ENCODE data around the gene CNBP. TPM values are rescaled to one million over a fixed set of nuclear protein-coding genes. Genes with fewer than 3 reads are reported as not detected.
"Not testable (repeated sequence)": the region's sequence is repeated elsewhere in the genome, so short reads cannot be mapped to it uniquely, and the experiment has no call there.

CNBP gene
- total RNA-seq, 2 experiments from 2014 or later = 305 to 379 TPM

DNA sequence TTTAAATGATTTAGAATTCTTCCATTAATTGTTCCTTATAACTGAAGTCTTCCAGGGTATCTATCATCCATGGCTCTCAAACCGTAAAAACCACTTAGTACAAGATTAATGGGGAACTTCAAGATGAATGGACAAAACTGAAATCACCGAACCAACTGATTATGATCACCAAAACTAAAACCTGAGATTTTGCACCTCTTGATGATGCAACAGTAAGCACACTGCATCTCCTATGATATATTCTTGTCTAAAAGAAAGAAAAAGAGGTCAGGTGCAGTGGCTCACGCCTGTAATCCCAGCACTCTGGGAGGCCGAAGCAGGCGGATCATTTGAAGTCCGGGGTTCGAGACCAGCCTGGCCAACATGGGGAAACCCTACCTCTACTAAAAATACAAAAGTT lies 19.2 kb downstream of the CNBP start:
- peaks cover 21% of the 10 kb centered on the region for H3K4me1 Mint-ChIP-seq
- ATAC-seq (no peak), DNase-seq (no peak)
- no peaks in the 10 kb centered on the region for H3K27me3 Mint-ChIP-seq
- H3K36me3 Mint-ChIP-seq (ENCODE audit: low read depth) = peaks cover 26% of the 10 kb centered on the region
- ChIA-PET CTCF (no interaction called here), POLR2A (no interaction called here)
- peak overlapping the region; percentile 31 for H3K27ac Mint-ChIP-seq
- no peaks in the 10 kb centered on the region for H3K9me3 Mint-ChIP-seq (ENCODE audit: low read depth)
- intact Hi-C loops (cut with DNase I, micrococcal nuclease) = no loop called here
- H3K4me3 Mint-ChIP-seq = no peak overlapping the region

DNA sequence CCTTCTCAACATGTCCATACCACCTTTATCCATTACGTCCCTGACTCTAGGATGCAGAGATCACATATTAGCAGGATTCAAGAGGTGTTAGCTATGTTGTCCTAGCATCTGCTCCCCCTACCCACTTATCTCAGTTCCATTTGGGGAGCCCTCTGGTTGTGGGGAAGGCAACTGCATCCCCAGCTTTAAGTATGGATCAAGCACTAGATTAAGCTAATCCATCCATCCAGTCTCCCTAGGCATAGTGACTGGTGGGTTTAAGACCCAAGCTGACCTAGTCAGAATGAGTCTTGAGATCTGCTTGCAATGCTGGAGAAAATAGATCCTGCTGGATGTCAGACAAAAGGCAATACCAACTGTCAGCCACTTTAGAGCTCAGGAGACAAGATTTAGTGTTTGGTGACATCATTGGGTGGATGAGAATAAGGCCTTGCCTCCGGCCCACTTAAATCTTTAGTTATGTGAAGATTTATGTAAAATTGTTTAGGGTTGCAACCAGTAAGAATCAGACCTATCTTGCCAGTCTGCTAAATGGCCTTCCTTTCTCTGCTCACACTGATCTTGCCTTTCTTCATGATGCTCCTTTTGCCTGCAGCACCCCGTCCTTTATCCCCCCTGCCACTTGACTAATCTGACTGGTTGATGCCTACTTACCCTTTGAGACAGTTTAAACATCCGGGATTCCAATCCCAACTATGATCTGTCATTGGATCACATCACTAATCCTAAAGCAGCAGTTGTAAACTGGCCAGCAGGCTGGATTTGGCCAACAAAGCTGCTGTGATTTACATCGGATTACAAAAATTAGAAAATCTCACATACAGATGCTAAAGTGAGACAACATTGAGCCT lies 20.7 kb downstream of the CNBP start:
- ChIA-PET CTCF (interaction anchor here (0.6 to 3.7 kb wide), 23 partner anchors 8 to 277 kb away, joined by 3 to 49 read pairs (median 5); partner anchors contain the start of genes CFAP92, CNBP, COPG1 and IFT122), POLR2A (interaction anchor here (1.2 to 1.9 kb wide), 2 partner anchors 109 to 136 kb away, joined by 5 to 6 read pairs; no protein-coding TSS in a partner anchor)
- H3K4me3 Mint-ChIP-seq = peak overlapping the region; percentile 93
- DNase-seq = peak; percentile 24
- H3K9me3 Mint-ChIP-seq (ENCODE audit: low read depth) = no peaks in the 10 kb centered on the region
- peaks cover 24% of the 10 kb centered on the region for H3K36me3 Mint-ChIP-seq (ENCODE audit: low read depth)
- no peak for ATAC-seq
- intact Hi-C loops (cut with DNase I, micrococcal nuclease) = no loop called here
- peak overlapping the region; percentile 98 for H3K27ac Mint-ChIP-seq
- H3K4me1 Mint-ChIP-seq = peaks cover 30% of the 10 kb centered on the region
- H3K27me3 Mint-ChIP-seq = no peaks in the 10 kb centered on the region

DNA sequence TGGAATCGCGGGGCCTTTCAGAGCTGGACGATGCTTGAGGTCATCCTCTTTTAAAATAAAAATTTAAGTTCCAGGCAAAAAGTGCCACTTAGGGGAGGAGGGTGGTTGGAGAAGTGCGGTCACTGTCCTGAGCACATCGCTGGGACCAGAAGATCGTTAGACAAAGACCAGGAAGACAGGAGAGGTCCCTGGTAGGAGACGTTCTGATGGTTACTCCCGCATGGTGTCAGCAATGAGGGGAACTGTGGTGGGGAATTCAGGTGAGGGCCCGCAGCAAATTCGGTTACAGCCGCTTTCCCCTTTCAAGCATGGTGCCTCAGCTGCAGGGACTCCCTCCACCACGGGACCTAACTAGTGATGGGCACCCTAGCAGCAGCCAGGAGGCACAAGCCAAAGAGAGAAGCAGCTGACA lies 21.8 kb downstream of the CNBP start:
- POLR2A ChIA-PET = interaction anchor here (0.6 to 1.9 kb wide), 5 partner anchors 9 to 135 kb away, joined by 3 to 6 read pairs (median 3); partner anchors contain the start of gene CNBP
- DNase-seq (peak; percentile 54), ATAC-seq (peak; percentile 16)
- no peaks in the 10 kb centered on the region for H3K27me3 Mint-ChIP-seq
- H3K9me3 Mint-ChIP-seq (ENCODE audit: low read depth) = no peaks in the 10 kb centered on the region
- CTCF ChIA-PET = interaction anchor here (0.6 to 3.7 kb wide), 27 partner anchors 9 to 317 kb away, joined by 3 to 49 read pairs (median 4); partner anchors contain the start of genes CFAP92, CNBP, COPG1 and RAB43
- intact Hi-C loops (cut with DNase I, micrococcal nuclease) = loop anchor here (1.0 kb wide), 15 partner anchors 20 to 543 kb away; partner anchors contain the start of genes COPG1 (in 2 of the 2), ACAD9 (in 1 of the 2), CFAP92 (in 1 of the 2) and CNBP (in 1 of the 2)
- H3K27ac Mint-ChIP-seq = peak overlapping the region; percentile 98
- peak overlapping the region; percentile 93 for H3K4me3 Mint-ChIP-seq
- H3K4me1 Mint-ChIP-seq = peaks cover 30% of the 10 kb centered on the region
- H3K36me3 Mint-ChIP-seq (ENCODE audit: low read depth) = peaks cover 16% of the 10 kb centered on the region

DNA sequence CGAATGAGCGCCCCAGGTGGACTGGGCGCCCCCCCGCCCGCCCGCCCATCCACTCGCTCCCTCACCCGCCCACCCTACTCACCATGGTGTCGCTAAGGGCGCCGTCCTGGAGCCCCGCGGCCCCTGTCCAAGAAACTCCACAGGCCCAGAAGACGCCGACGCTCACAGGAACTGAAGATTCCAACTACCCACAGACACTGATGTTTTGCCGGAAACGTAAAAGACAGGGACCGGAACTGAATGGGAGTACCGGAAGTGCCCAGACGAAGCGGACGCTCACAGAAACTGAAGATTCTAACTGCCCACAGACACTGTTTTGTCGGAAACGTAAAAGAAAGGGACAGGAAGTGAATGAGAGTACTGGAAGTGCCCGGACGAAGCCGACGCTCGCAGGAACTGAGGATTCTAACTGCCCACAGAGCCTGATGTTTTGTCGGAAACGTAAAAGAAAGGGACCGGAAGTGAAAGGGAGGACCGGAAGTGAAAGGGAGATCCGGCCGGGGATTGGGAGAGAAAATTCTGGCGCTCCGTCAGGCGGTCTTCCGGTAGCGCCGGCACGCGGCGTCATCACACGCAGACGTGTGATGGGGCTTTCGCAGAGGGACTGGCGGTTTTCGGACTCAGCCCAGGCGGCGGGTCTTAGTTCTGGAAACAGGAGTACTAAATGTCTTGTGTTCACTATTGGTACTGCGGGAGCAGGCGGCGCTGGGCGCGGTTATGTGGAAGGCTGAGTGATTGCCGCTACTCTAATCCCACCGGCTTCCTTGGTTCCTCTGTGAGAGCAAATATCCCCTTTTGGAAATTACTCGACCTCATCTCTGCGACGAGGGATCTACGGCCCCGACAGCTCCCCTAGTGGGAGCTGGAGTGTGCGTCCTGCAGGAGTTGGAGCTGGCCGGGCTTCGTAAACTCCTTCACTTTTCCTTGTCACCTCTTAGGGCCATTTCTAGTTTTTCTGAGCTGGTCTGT lies 22.5 kb downstream of the CNBP start, which contains the start of gene ISY1:
Gene ISY1 (minus strand): TSS at position 173 of the 969 bp plus-strand sequence. CDS start 88 bp downstream, at position 85.
- peaks cover 15% of the 10 kb centered on the region for H3K36me3 Mint-ChIP-seq (ENCODE audit: low read depth)
- H3K4me3 Mint-ChIP-seq = peak within 1 kb of the TSS; percentile 93
- no peaks in the 10 kb centered on the region for H3K27me3 Mint-ChIP-seq
- intact Hi-C loops (cut with DNase I, micrococcal nuclease) = loop anchor here (1.0 kb wide), 15 partner anchors 21 to 542 kb away; partner anchors contain the start of genes COPG1 (in 2 of the 2), ACAD9 (in 1 of the 2), CFAP92 (in 1 of the 2) and CNBP (in 1 of the 2)
- ATAC-seq = peak; percentile 81
- ChIA-PET POLR2A (interaction anchor here (0.6 to 1.9 kb wide), 5 partner anchors 8 to 134 kb away, joined by 3 to 6 read pairs (median 3); partner anchors contain the start of gene CNBP), CTCF (interaction anchor here (0.6 to 3.7 kb wide), 28 partner anchors 10 to 316 kb away, joined by 3 to 49 read pairs (median 4); partner anchors contain the start of genes CFAP92, CNBP, COPG1 and RAB43)
- peak; percentile 93 for DNase-seq
- peak within 1 kb of the TSS; percentile 98 for H3K27ac Mint-ChIP-seq
- H3K9me3 Mint-ChIP-seq (ENCODE audit: low read depth) = no peaks in the 10 kb centered on the region
- peaks cover 30% of the 10 kb centered on the region for H3K4me1 Mint-ChIP-seq

DNA sequence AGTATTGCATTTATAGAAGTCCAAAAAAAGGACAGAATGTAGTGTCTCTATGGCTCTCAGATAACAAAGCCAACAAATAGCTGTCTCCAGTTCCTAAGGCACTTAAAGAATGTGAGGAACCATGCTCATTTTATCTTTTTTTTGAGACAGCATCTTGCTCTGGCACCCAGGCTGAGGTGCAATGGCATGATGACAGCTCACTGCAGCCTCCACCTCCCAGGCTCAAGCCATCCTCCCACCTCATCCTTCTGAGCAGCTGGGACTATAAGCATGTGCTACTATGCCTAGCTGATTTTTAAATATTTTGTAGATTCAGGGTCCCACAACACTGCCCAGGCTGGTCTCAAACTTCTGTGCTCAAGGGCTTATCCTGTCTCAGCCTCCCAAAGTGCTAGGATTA lies 38.9 kb downstream of the CNBP start:
- DNase-seq (no peak), ATAC-seq (no peak)
- ChIA-PET POLR2A (interaction anchor here (0.7 kb wide), 1 partner anchor 364 kb away, joined by 6 read pairs; no protein-coding TSS in a partner anchor), CTCF (interaction anchor here (0.5 to 1.0 kb wide), 2 partner anchors 173 to 277 kb away, joined by 3 to 4 read pairs; no protein-coding TSS in a partner anchor)
- H3K4me3 Mint-ChIP-seq = no peak overlapping the region
- intact Hi-C loops (cut with DNase I, micrococcal nuclease) = no loop called here
- no peaks in the 10 kb centered on the region for H3K27me3 Mint-ChIP-seq
- H3K4me1 Mint-ChIP-seq = no peaks in the 10 kb centered on the region
- H3K27ac Mint-ChIP-seq = no peak overlapping the region
- H3K36me3 Mint-ChIP-seq (ENCODE audit: low read depth) = peaks cover 24% of the 10 kb centered on the region
- no peaks in the 10 kb centered on the region for H3K9me3 Mint-ChIP-seq (ENCODE audit: low read depth)

DNA sequence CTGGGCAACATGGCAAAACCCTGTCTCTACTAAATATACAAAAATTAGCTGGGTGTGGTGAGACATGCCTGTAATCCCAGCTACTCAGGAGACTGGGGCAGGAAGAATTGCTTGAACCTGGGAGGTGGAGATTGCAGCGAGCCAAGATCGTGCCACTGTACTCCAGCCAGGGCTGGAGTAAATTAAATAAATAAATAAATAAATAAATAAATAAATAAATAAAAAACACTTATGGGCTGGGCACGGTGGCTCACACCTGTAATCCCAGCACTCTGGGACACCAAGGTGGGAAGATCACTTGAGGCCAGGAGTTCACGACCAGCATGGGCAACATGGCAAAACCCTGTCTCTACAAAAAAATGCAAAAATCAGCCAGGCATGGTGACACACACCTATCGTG lies 42.7 kb downstream of the CNBP start:
- intact Hi-C loops (cut with DNase I, micrococcal nuclease); ATAC-seq; DNase-seq; H3K9me3 Mint-ChIP-seq (ENCODE audit: low read depth); H3K4me1 Mint-ChIP-seq; CTCF ChIA-PET; H3K27ac Mint-ChIP-seq; H3K27me3 Mint-ChIP-seq; POLR2A ChIA-PET; H3K4me3 Mint-ChIP-seq: not testable (repeated sequence)
- H3K36me3 Mint-ChIP-seq (ENCODE audit: low read depth) = peaks cover 17% of the 10 kb centered on the region

DNA sequence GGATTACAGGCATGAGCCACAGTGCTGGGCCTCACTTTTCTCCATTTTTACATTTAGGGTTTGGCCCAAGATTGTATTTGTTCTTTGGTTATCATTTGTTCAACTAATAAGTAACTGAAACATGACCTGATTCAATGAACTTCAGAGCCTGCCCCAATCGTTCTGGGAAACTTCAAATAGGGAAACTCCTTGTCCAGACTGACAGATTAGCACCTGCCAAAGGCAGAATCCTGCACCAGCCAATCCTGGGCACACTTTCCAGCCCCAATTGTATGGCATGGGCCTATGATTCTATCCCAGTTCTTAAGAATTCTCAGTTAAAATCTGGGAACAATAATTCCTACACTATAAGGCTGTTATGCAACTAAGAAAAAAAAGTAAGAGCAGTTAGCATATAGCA lies 43.8 kb downstream of the CNBP start:
- H3K27ac Mint-ChIP-seq = no peak overlapping the region
- H3K36me3 Mint-ChIP-seq (ENCODE audit: low read depth) = peaks cover 10% of the 10 kb centered on the region
- ChIA-PET CTCF (interaction anchor here (1.0 kb wide), 1 partner anchor 86 kb away, joined by 5 read pairs; no protein-coding TSS in a partner anchor), POLR2A (no interaction called here)
- intact Hi-C loops (cut with DNase I, micrococcal nuclease) = no loop called here
- ATAC-seq (no peak), DNase-seq (no peak)
- no peaks in the 10 kb centered on the region for H3K27me3 Mint-ChIP-seq
- H3K9me3 Mint-ChIP-seq (ENCODE audit: low read depth) = no peaks in the 10 kb centered on the region
- no peaks in the 10 kb centered on the region for H3K4me1 Mint-ChIP-seq
- no peak overlapping the region for H3K4me3 Mint-ChIP-seq

DNA sequence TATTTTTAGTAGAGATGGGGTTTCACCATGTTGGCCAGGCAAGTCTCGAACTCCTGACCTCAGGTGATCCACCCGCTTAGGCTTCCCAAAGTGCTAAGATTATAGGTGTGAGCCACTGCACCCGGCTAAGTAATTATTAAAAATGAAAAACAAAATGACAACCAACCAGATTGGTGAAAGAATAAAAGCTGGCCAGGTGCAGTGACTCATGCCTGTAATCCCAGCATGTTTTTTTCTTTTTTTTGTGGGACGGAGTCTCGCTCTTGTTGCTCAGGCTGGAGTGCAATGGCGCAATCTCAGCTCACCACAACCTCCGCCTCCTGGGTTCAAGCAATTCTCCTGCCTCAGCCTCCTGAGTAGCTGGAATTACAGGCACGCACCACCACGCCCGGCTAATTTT lies 47.4 kb downstream of the CNBP start:
- ATAC-seq; H3K27ac Mint-ChIP-seq; H3K4me3 Mint-ChIP-seq; H3K27me3 Mint-ChIP-seq; DNase-seq; H3K9me3 Mint-ChIP-seq (ENCODE audit: low read depth); intact Hi-C loops (cut with DNase I, micrococcal nuclease): not testable (repeated sequence)
- ChIA-PET POLR2A (interaction anchor here (0.7 kb wide), 1 partner anchor 167 kb away, joined by 3 read pairs; no protein-coding TSS in a partner anchor), CTCF (interaction anchor here (0.6 kb wide), 1 partner anchor 353 kb away, joined by 5 read pairs; no protein-coding TSS in a partner anchor)
- Mint-ChIP-seq H3K36me3 (ENCODE audit: low read depth) (peaks cover 28% of the 10 kb centered on the region), H3K4me1 (peaks cover 10% of the 10 kb centered on the region)

DNA sequence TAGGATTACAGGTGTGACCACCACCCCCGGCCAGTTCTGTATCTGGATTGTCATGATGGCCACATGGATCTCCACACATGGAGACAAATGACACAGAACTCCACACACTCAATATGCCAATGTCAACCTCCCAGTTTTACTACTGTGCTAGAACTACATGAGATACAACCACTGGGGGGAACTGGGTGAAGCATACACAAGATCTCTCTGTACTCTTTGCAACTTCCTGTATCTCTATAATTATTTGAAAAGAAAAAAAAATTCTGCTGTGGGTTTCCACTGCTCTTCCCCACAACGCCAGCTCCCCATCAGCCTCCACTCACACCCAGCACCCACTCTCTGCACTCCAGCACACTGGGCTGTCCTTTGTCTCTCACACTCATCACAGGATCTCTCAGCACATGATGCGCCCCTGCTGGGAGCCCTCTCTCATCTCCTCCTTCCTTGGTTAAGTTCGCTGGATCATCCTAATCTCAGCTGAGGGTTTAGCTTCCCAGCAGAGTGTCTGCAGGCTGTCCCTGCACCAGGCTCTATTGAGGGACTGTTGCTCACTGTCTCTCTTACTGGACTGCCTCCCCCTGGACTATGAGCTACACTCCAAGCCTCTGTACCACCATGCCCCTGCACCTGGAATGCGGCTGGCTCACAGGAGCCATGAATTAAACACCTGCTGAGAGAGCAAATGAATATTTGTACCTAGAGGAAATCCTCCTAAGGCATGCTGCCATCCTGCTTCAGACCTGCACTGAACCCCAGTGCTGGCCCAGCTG lies 51.4 kb downstream of the CNBP start:
- CTCF ChIA-PET = interaction anchor here (0.6 to 1.5 kb wide), 5 partner anchors 11 to 358 kb away, joined by 3 to 5 read pairs (median 3); no protein-coding TSS in a partner anchor
- Mint-ChIP-seq H3K27me3 (no peaks in the 10 kb centered on the region), H3K4me1 (peaks cover 10% of the 10 kb centered on the region), H3K27ac (peak overlapping the region; percentile 32), H3K4me3 (no peak overlapping the region), H3K9me3 (ENCODE audit: low read depth) (no peaks in the 10 kb centered on the region), H3K36me3 (ENCODE audit: low read depth) (peaks cover 29% of the 10 kb centered on the region)
- POLR2A ChIA-PET = no interaction called here
- ATAC-seq (no peak), DNase-seq (no peak)
- intact Hi-C loops (cut with DNase I, micrococcal nuclease) = no loop called here

DNA sequence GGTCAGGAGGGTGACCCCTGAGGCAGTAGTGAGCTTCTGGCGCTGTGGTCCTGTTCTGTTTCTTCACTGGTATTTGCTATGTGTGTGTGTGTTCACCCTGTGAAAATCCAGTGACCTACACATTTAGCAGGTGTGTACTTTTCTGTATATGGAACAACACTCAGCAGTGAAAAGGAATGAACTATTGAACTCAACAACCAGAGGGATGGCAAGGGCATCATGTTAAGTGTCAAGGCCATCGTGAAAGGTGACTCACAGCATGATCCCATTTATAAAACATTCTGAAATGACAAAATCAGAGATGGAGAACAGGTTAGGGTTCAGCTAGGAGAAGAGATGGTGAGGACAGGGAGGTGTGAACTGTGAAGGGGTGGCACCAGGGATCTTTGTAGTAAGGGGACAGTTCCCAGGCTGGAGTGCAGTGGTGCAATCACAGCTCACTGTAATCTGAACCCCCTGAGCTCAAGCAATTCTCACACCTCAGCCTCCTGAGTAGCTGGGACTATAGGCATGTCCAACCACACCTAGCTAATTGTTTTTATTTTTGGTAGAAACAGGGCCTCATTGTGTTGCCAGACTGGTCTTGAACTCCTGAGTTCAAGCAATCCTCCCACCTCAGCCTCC lies 52.1 kb downstream of the CNBP start:
- POLR2A ChIA-PET = no interaction called here
- Mint-ChIP-seq H3K9me3 (ENCODE audit: low read depth) (no peaks in the 10 kb centered on the region), H3K36me3 (ENCODE audit: low read depth) (peaks cover 29% of the 10 kb centered on the region), H3K27ac (no peak overlapping the region), H3K4me1 (peaks cover 10% of the 10 kb centered on the region), H3K27me3 (no peaks in the 10 kb centered on the region), H3K4me3 (no peak overlapping the region)
- intact Hi-C loops (cut with DNase I, micrococcal nuclease) = no loop called here
- ATAC-seq (no peak), DNase-seq (no peak)
- CTCF ChIA-PET = interaction anchor here (0.6 to 1.5 kb wide), 5 partner anchors 12 to 359 kb away, joined by 3 to 5 read pairs (median 3); no protein-coding TSS in a partner anchor

Data from activated CD4-positive, alpha-beta T cell treated with anti-CD3 and anti-CD28 coated beads for 36 hours (primary cell).